HepG2 (cell line): ENCODE measurements around the gene LITAFD. TPM values are rescaled to one million over a fixed set of nuclear protein-coding genes. Genes with fewer than 3 reads are reported as not detected.

Experiments
- ASH2L ChIP-seq: fragments of 300-600, 200-600 bp; sonication (generic); IDR thresholded peaks from 2 replicates; pipeline ENCODE4 v1.7.0; 2017; ENCODE audit warnings: low read depth, mild to moderate bottlenecking, moderate library complexity, mixed read lengths, low read length; ENCODE audit not compliant: insufficient read length
- ATF5 ChIP-seq: sonication (generic); formaldehyde crosslinking; IDR thresholded peaks from 2 replicates; pipeline ENCODE4 v1.4.0; 2020; ENCODE audit warnings: mild to moderate bottlenecking, low read depth, missing genetic modification reagents
- CBX1 ChIP-seq: IDR thresholded peaks from one replicate; pipeline ENCODE4 v1.6.1; 2016; ENCODE audit warnings: antibody characterized with exemption, low read depth
- CCAR2 ChIP-seq: fragments of 200-400 bp; formaldehyde crosslinking; optimal IDR thresholded peaks from 2 replicates; pipeline ENCODE3; 2018; ENCODE audit warnings: low read depth, mild to moderate bottlenecking, low read length, moderate library complexity
- JUND ChIP-seq: sonication (generic); formaldehyde crosslinking; IDR thresholded peaks from 2 replicates; pipeline ENCODE4 v1.8.0; 2022; ENCODE audit warnings: mild to moderate bottlenecking, missing genetic modification reagents
- KLF16 ChIP-seq, 2 experiments: sonication (generic) in 1 of 2; formaldehyde crosslinking in 1 of 2; IDR thresholded peaks; 2 replicates each; pipeline versions ENCODE4 v1.6.1 to v1.8.0; 2016 to 2023; ENCODE audit warnings: missing genetic modification reagents in 2 of 2, missing compliant biosample characterization in 1 of 2
- RFX5 ChIP-seq: IDR thresholded peaks from 2 replicates; pipeline ENCODE4 v1.6.1; 2011; ENCODE audit warnings: low read depth, low read length, improper control_type of control experiment
- SIX4 ChIP-seq: sonication (generic); formaldehyde crosslinking; IDR thresholded peaks from 2 replicates; pipeline ENCODE4 v1.4.0; 2020; ENCODE audit warnings: missing genetic modification reagents
- ZBTB42 ChIP-seq: sonication (generic); formaldehyde crosslinking; IDR thresholded peaks from 2 replicates; pipeline ENCODE4 v1.5.0; 2020; ENCODE audit warnings: mild to moderate bottlenecking, missing genetic modification reagents
- ZFP36L1 ChIP-seq: sonication (generic); formaldehyde crosslinking; IDR thresholded peaks from 2 replicates; pipeline ENCODE4 v1.8.0; 2022; ENCODE audit warnings: mild to moderate bottlenecking, missing genetic modification reagents, moderate library complexity
- ZFP91 ChIP-seq: sonication (generic); formaldehyde crosslinking; IDR thresholded peaks from 2 replicates; pipeline ENCODE4 v1.9.0; 2022; ENCODE audit warnings: missing genetic modification reagents, mild to moderate bottlenecking, borderline replicate concordance
- ZGPAT ChIP-seq: IDR thresholded peaks from 2 replicates; pipeline ENCODE4 v1.6.1; 2016; ENCODE audit warnings: mild to moderate bottlenecking
- ZHX2 ChIP-seq, 2 experiments: sonication (generic) in 1 of 2; formaldehyde crosslinking in 1 of 2; IDR thresholded peaks; 2 replicates each; pipeline versions ENCODE4 v1.6.1 to v1.9.0; 2014 to 2022; ENCODE audit warnings: antibody characterized with exemption in 1 of 2, borderline replicate concordance in 1 of 2, inconsistent platforms in 1 of 2, low read depth in 1 of 2, missing genetic modification reagents in 1 of 2
- ZNF652 ChIP-seq: IDR thresholded peaks from 2 replicates; pipeline ENCODE4 v1.6.1; 2016; ENCODE audit warnings: low read depth, borderline replicate concordance
- ZNF761 ChIP-seq: sonication (generic); formaldehyde crosslinking; conservative IDR thresholded peaks from 2 replicates; pipeline ENCODE4 v1.4.0; 2020; ENCODE audit warnings: mild to moderate bottlenecking, missing genetic modification reagents
- ZNF770 ChIP-seq: sonication (generic); formaldehyde crosslinking; IDR thresholded peaks from 2 replicates; pipeline ENCODE4 v1.5.0; 2020; ENCODE audit warnings: mild to moderate bottlenecking, missing genetic modification reagents
- ZNF841 ChIP-seq: sonication (generic); formaldehyde crosslinking; IDR thresholded peaks from 2 replicates; pipeline ENCODE4 v1.8.1; 2023; ENCODE audit warnings: missing genetic modification reagents, borderline replicate concordance
- polyA plus RNA-seq, 8 experiments: library from polyadenylated mRNA; depleted of rRNA in 3 of 8; stranded (reverse) in 7 of 8; unstranded in 1 of 8; fragments of >200 nt; fragmentation: Illumina TruSeq in 4 of 8; extraction: Trizol in 4 of 8; gene quantifications; 2 replicates each; pipeline versions ENCODE4 v1.2.1 to v1.2.3, GENCODE V29; 2011 to 2016; ENCODE audit warnings: low read depth in 4 of 8, missing spikeins in 1 of 8, mixed read lengths in 1 of 8; ENCODE audit not compliant: insufficient read depth in 1 of 8
- total RNA-seq, 5 experiments: library from RNA; depleted of rRNA; stranded (reverse); fragments of >200 nt; fragmentation: Illumina TruSeq; extraction: Trizol; gene quantifications; 2 replicates each; pipeline ENCODE4 v1.2.3, GENCODE V29; 2016; ENCODE audit warnings: low read depth in 1 of 5

Gene LITAFD
- total and polyA plus RNA-seq, 2 of the 13 experiments (the other 11 are each of a cell fraction or from before 2014, with no cell fraction given): not detected

GRCh38 chr16:8864480-8865110, 17.6 kb upstream of the LITAFD start (continued):
- TF ChIP-seq ASH2L (no peak), KLF16 (CRISPR knock-in tag; IDR thresholded peaks at IDR 0.05) (no peak), ZNF770 (CRISPR knock-in tag) (no peak), ATF5 (CRISPR knock-in tag) (no peak), ZNF652 (CRISPR knock-in tag) (no peak), SIX4 (CRISPR knock-in tag) (no peak), ZGPAT (CRISPR knock-in tag) (no peak), ZHX2 (IDR thresholded peaks at IDR 0.05; ENCODE audit: low read depth) (no peak), ZHX2 (CRISPR knock-in tag; IDR thresholded peaks at IDR 0.05; ENCODE audit: borderline replicate concordance) (no peak), ZFP36L1 (CRISPR knock-in tag) (no peak), ZFP91 (CRISPR knock-in tag) (no peak), CCAR2 (no peak), CBX1 (no peak), JUND (CRISPR knock-in tag) (no peak), ZNF841 (CRISPR knock-in tag) (no peak), ZNF761 (CRISPR knock-in tag) (peak; percentile 9; the same call in 1 of the 2 replicates), RFX5 (no peak), ZBTB42 (CRISPR knock-in tag) (no peak)
